Heart left ventricle (tissue), 13 donors: Measurements from ENCODE around the gene FBXO41.

Experiments
- CTCF ChIP-seq, 12 donors: fragments of 200-600 bp; sonication (generic) in 4 of 12; IDR thresholded peaks; one replicate each; pipeline versions ENCODE4 v1.5.0 to v1.8.0; 2018 to 2022; ENCODE audit warnings: antibody characterized with exemption in 12 of 12, mild to moderate bottlenecking in 5 of 12
- POLR2A ChIP-seq, 2 donors: fragments of 450-650 bp; IDR thresholded peaks; one replicate each; pipeline ENCODE4 v1.6.1; 2017; ENCODE audit warnings: antibody characterized with exemption in 2 of 2, mild to moderate bottlenecking in 2 of 2, moderate library complexity in 2 of 2
- donor health status: ischemic (EF 13 %, LVEDD 7.1; RV severe dilation, severe dysfunction).
- donor health status: DM: no; HTN: yes; CAD: no.
- donor health status: DM: no; HTN: no; CAD: no.
- donor health status: ischemic (EF 25% LVEDD 6.9; RV normal size, moderate dysfunction).
- donor health status: ischemic (EF 25% LVEDD 5.7; RV mildly dilated, moderate dysfunction).
- donor health status: ischemic (EF 35%, LVEDD 5.7; RV mildly dilated, moderate dysfunction).
- donor health status: nonischemic (EF 11% LVEDD 7.7; RV severe dilation, severe dysfunction).
- donor health status: DM: yes; HTN: yes; CAD: no.
- donor health status: PGD.
- donor health status: ischemic (EF 29% LVEDD 5.4; RV normal size, mild dysfunction).
- donor health status: nonischemic (EF 23%, LVEDD 6.1; RV moderate dilation, normal function).

- TF ChIP-seq CTCF (IDR thresholded peaks at IDR 0.05) (no peak), POLR2A (IDR thresholded peaks at IDR 0.05) (no peak)
Measured at GRCh38 chr2:73217160-73217559, 67.1 kb downstream of the FBXO41 start.
